Thyroid gland (tissue), 4 donors: Measurements from ENCODE around the gene SLC35F3. TPM values are rescaled to one million over a fixed set of nuclear protein-coding genes. Genes with fewer than 3 reads are reported as not detected.
A peak's percentile ranks its signal among the peaks of the same experiment; 100 is the strongest.

Experiments
- DNase-seq, 2 donors: peaks; one replicate each; pipeline ENCODE4 v3.0.0-alpha.2; 2019
- H3K27ac ChIP-seq, 3 donors: fragments of 200-600 bp; sonication (generic); 1 replicate in 2 of 3; 2 replicates in 1 of 3; pipeline ENCODE4 v1.5.1; 2016 to 2019; ENCODE audit warnings: mild to moderate bottlenecking in 1 of 3, moderate library complexity in 1 of 3
- H3K27me3 ChIP-seq: fragments of 200-600 bp; sonication (generic); one replicate; pipeline ENCODE4 v1.5.1; 2019
- H3K36me3 ChIP-seq, 2 donors: fragments of 200-600 bp; sonication (generic); one replicate each; pipeline ENCODE4 v1.5.1; 2016 to 2019
- H3K4me1 ChIP-seq, 2 donors: fragments of 200-600 bp; sonication (generic); one replicate each; pipeline ENCODE4 v1.5.1; 2017 to 2019
- H3K4me3 ChIP-seq, 3 donors: fragments of 200-600 bp; sonication (generic); replicated peaks in 1 of 3; 1 replicate in 2 of 3; 2 replicates in 1 of 3; pipeline ENCODE4 v1.5.1; 2016; ENCODE audit warnings: mild to moderate bottlenecking in 1 of 3
- H3K9me3 ChIP-seq: fragments of 200-600 bp; sonication (generic); one replicate; pipeline ENCODE4 v1.5.1; 2017
- POLR2A ChIP-seq, 2 donors: fragments of 450-650 bp; IDR thresholded peaks; one replicate each; pipeline ENCODE4 v1.6.1; 2017; ENCODE audit warnings: antibody characterized with exemption in 2 of 2, mild to moderate bottlenecking in 2 of 2, moderate library complexity in 1 of 2
- WGBS, 2 donors: methylation state at CpG; one replicate each; pipeline ENCODE4 v1.1.5; 2017; 5-methylcytosine and 5-hydroxymethylcytosine counted together
- intact Hi-C: fragments of 100-400 bp; cut with DNase I; formaldehyde crosslinking; loops from one replicate; pipeline ENCODE4 v1.15.1; 2023
- total RNA-seq, 4 donors: library from RNA; depleted of rRNA; stranded (reverse); fragments of >200 nt; gene quantifications; one replicate each; pipeline ENCODE4 v1.2.3, GENCODE V29; 2016
- TF ChIP-seq, protein P1 (sequence below), 6 experiments: fragments of 200-600 bp in 3 of 6; fragments of 450-650 bp in 3 of 6; sonication (generic) in 3 of 6; IDR thresholded peaks; one replicate each; pipeline ENCODE4 v1.5.1; 2016 to 2019; ENCODE audit warnings: antibody characterized with exemption in 6 of 6, mild to moderate bottlenecking in 2 of 6, inconsistent platforms in 1 of 6, moderate library complexity in 1 of 6

SLC35F3 gene
- total RNA-seq, 4 donors from 2014 or later, result 0.89 to 1.9 (median 1.5) TPM; not detected in 1

DNA sequence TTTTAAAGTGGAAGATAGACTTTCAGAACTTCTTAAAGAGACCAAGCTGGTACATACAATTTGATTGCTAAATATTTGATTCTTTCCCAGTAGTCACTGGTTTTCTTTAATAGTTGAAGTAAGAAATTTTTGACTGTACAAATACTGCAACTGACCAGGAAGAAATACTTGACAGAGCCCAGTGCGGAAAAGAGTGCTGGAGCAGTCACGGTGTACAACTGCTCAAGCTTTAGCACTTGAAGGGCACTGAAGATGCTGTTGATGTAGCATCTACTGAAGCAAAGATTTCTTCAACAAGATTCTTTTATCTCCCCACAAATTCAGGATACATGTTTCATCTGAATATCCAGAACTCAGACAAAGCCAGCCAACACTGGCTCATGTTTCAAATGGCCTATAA, 41.5 kb downstream of the SLC35F3 start:
- H3K36me3 ChIP-seq, result no peaks in the 10 kb centered on the region
- WGBS, 2 donors, result 34 to 42% methylated on average over 2 of the region's 2 CpGs
- no peak for TF ChIP-seq POLR2A (IDR thresholded peaks at IDR 0.05)
- H3K27ac ChIP-seq, result peak overlapping the region; percentile 27 to 74 (median 73)
- no peak overlapping the region for H3K4me3 ChIP-seq
- DNase-seq, result peak; percentile 75 to 76
- H3K4me1 ChIP-seq, result peaks cover 5 to 16% of the 10 kb centered on the region in 2 donors
- intact Hi-C loops, result no loop called here
- H3K27me3 ChIP-seq, result no peaks in the 10 kb centered on the region
- H3K9me3 ChIP-seq, result no peaks in the 10 kb centered on the region

DNA sequence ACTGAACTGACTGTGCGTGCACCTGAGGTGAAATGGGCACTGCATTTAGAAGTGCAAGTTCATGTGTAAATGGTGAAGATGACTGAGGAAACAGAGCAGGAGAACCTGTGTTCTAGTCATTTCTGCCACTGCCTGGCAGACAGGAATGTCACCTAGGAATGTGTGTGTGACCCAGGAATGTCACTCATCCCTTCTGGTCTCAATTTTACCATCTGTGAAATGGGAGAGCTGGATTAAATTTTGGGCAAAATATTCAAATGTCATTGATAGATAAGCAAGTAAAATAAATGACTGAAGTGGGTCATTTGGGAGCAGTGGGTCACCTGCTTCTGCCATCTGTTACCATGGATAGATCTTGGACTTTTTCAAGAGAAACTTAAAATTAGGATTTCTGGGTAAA, 42.2 kb downstream of the SLC35F3 start:
- WGBS, 2 donors, result 30 to 56% methylated on average over 1 of the region's 1 CpG
- intact Hi-C loops, result no loop called here
- Histone ChIP-seq H3K27me3 (no peaks in the 10 kb centered on the region), H3K9me3 (no peaks in the 10 kb centered on the region), H3K36me3 (no peaks in the 10 kb centered on the region), H3K27ac (peak overlapping the region; percentile 27 to 73 (median 33)), H3K4me3 (no peak overlapping the region), H3K4me1 (peaks cover 5 to 16% of the 10 kb centered on the region in 2 donors)
- TF ChIP-seq, protein P1, sequence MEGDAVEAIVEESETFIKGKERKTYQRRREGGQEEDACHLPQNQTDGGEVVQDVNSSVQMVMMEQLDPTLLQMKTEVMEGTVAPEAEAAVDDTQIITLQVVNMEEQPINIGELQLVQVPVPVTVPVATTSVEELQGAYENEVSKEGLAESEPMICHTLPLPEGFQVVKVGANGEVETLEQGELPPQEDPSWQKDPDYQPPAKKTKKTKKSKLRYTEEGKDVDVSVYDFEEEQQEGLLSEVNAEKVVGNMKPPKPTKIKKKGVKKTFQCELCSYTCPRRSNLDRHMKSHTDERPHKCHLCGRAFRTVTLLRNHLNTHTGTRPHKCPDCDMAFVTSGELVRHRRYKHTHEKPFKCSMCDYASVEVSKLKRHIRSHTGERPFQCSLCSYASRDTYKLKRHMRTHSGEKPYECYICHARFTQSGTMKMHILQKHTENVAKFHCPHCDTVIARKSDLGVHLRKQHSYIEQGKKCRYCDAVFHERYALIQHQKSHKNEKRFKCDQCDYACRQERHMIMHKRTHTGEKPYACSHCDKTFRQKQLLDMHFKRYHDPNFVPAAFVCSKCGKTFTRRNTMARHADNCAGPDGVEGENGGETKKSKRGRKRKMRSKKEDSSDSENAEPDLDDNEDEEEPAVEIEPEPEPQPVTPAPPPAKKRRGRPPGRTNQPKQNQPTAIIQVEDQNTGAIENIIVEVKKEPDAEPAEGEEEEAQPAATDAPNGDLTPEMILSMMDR (IDR thresholded peaks at IDR 0.05), result no peak
- no peak for TF ChIP-seq POLR2A (IDR thresholded peaks at IDR 0.05)
- DNase-seq, result peak in 1 of 2 donors; percentile 47

DNA sequence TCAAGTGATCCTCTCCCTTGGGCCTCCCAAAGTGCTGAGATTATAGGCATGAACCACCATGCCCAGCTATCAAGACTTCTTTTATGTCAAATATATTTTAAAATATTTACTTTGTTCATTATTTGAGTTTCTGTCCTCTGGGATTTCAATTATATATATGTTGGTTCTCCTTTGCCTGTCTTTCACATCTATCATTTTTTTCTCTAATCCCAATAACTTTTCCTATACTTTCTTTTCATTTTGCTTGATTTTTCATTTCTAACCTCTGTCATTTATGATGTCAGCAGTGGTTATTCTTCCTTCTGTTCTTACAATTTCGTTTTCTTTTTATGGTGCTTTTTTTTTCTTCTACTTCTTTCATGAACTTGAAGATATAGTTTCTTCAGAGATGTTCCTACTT, 47.3 kb downstream of the SLC35F3 start:
- no peaks in the 10 kb centered on the region for H3K27me3 ChIP-seq
- TF ChIP-seq, protein P1 (IDR thresholded peaks at IDR 0.05), result no peak
- intact Hi-C loops, result no loop called here
- WGBS, 2 donors, result 78 to 86% methylated on average over 1 of the region's 1 CpG
- no peak overlapping the region for H3K4me3 ChIP-seq
- DNase-seq, result no peak
- H3K36me3 ChIP-seq, result no peaks in the 10 kb centered on the region
- H3K4me1 ChIP-seq, result peaks cover under 1 to 2% of the 10 kb centered on the region in 2 donors
- no peak overlapping the region for H3K27ac ChIP-seq
- H3K9me3 ChIP-seq, result no peaks in the 10 kb centered on the region

DNA sequence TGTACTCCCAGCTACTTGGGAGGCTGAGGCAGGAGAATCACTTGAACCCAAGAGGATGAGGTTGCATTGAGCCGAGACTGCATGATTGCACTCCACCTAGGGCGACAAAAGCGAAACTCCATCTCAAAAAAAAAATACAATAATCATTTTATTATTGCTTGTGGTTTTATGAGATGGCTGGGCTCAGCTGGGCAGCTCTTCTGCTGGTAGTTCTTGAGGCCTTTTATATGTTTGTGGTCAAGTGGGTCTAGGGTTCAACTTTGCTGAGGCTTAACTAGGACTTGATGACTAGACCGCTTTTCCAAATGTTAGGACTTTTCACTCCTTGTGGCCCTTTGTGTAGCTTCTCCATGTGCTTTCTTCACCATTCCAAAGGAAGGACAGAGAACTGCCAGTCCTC, 53.2 kb downstream of the SLC35F3 start:
- Histone ChIP-seq H3K36me3 (no peaks in the 10 kb centered on the region), H3K27me3 (no peaks in the 10 kb centered on the region), H3K4me3 (no peak overlapping the region), H3K4me1 (no peaks in the 10 kb centered on the region), H3K27ac (no peak overlapping the region), H3K9me3 (no peaks in the 10 kb centered on the region)
- DNase-seq, result no peak
- intact Hi-C loops, result no loop called here
- WGBS, 2 donors, result 93 to 95% methylated on average over 4 of the region's 4 CpGs
- TF ChIP-seq, protein P1 (IDR thresholded peaks at IDR 0.05), result no peak
- no peak for TF ChIP-seq POLR2A (IDR thresholded peaks at IDR 0.05)

DNA sequence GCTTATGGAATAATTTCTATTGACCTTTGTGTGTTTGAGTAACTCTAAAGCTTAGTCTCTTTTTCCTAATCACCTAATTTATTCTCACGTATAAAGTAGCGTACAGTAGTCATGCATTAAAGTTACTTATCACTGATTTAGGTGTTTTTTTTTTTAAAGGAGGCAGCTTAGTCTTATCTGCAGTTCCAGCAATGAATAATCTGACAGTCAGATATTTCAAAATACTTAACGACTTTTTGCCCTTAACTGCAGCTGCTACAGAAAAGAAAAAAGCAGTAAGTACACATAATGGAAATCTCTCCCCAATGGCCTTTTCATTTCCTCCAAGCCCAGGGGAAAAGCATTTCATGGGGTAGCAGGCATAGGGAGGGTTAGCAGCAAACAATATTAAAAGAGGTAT, 54.6 kb downstream of the SLC35F3 start:
- H3K9me3 ChIP-seq, result no peaks in the 10 kb centered on the region
- H3K4me1 ChIP-seq, result no peaks in the 10 kb centered on the region
- intact Hi-C loops, result no loop called here
- H3K27me3 ChIP-seq, result no peaks in the 10 kb centered on the region
- no peak for TF ChIP-seq POLR2A (IDR thresholded peaks at IDR 0.05)
- TF ChIP-seq, protein P1 (IDR thresholded peaks at IDR 0.05), result no peak
- no peak for DNase-seq
- 66 to 68% methylated on average over 3 of the region's 3 CpGs for WGBS, 2 donors
- H3K36me3 ChIP-seq, result no peaks in the 10 kb centered on the region
- no peak overlapping the region for H3K27ac ChIP-seq
- no peak overlapping the region for H3K4me3 ChIP-seq

DNA sequence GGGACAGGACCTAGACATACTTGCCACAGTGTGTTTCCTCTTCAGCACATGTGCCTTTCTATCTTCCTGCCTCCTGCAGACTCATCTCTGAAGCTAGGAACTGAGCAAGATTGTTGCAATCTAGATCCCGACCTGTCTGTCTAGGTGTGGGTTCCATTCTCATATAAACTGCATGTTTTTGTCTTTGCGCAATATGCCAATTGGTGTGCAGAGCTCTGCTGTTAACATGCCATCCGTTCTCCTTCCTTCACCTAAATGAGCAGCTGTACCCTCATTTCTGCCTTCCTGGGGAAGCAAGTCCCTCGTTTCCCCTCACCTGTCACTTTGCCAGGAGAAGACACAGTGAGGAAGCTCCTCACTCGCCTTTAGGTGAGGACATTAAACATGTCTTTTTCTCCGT, 55.5 kb downstream of the SLC35F3 start:
- DNase-seq, result no peak
- WGBS, 2 donors, result 82 to 85% methylated on average over 6 of the region's 6 CpGs
- no peaks in the 10 kb centered on the region for H3K4me1 ChIP-seq
- no peak overlapping the region for H3K4me3 ChIP-seq
- H3K27me3 ChIP-seq, result no peaks in the 10 kb centered on the region
- H3K27ac ChIP-seq, result no peak overlapping the region
- intact Hi-C loops, result no loop called here
- TF ChIP-seq, protein P1 (IDR thresholded peaks at IDR 0.05), result no peak
- TF ChIP-seq POLR2A (IDR thresholded peaks at IDR 0.05), result no peak
- H3K9me3 ChIP-seq, result no peaks in the 10 kb centered on the region
- no peaks in the 10 kb centered on the region for H3K36me3 ChIP-seq
